GM12865 (cell line): ENCODE results near the gene TERB1.

Experiments used
- DNase-seq: peaks from one replicate; pipeline ENCODE4 v3.0.0; 2010; ENCODE audit warnings: low read depth
- H3K4me3 ChIP-seq: 2 replicates; pipeline ENCODE4 v1.5.1; 2011; ENCODE audit warnings: mild to moderate bottlenecking, low read depth, low read length, control low read depth
- CTCF ChIP-seq: IDR thresholded peaks from 2 replicates; pipeline ENCODE4 v1.5.1; 2011; ENCODE audit warnings: low read length, control low read depth, low read depth, inconsistent platforms; ENCODE audit not compliant: insufficient read depth; ENCODE audit errors: missing control alignments

TERB1 gene

GRCh38 chr16:66751053-66751302, 50.4 kb downstream of the TERB1 start:
- peak; percentile 23 for DNase-seq
- H3K4me3 ChIP-seq: peak overlapping the region; percentile 87
- no peak for TF ChIP-seq CTCF

GRCh38 chr16:66750279-66751052, 50.9 kb downstream of the TERB1 start:
- peak overlapping the region; percentile 87 for H3K4me3 ChIP-seq
- DNase-seq: peak; percentile 20
- TF ChIP-seq CTCF: no peak

- peak; percentile 63 for DNase-seq
- TF ChIP-seq CTCF: no peak
- no peak overlapping the region for H3K4me3 ChIP-seq
Observed at GRCh38 chr16:66746682-66747081, 54.7 kb downstream of the TERB1 start.

- H3K4me3 ChIP-seq: no peak overlapping the region
- DNase-seq: no peak
- no peak for TF ChIP-seq CTCF
Observed at GRCh38 chr16:66746048-66746447, 55.3 kb downstream of the TERB1 start.

- TF ChIP-seq CTCF: no peak
- no peak for DNase-seq
- H3K4me3 ChIP-seq: no peak overlapping the region
Observed at GRCh38 chr16:66741950-66742808, 59.2 kb downstream of the TERB1 start.

GRCh38 chr16:66741169-66741900, 60.0 kb downstream of the TERB1 start:
- no peak for DNase-seq
- TF ChIP-seq CTCF: no peak

More at GRCh38 chr16:66741169-66741900, 60.0 kb downstream of the TERB1 start:
- H3K4me3 ChIP-seq: no peak overlapping the region
